Renal cortex interstitium (tissue), 11 donors: ENCODE results near the gene TNFSF12. TPM values are rescaled to one million over a fixed set of nuclear protein-coding genes. Genes with fewer than 3 reads are reported as not detected.

ENCODE experiments used
- DNase-seq, 11 donors: peaks; one replicate each; pipeline ENCODE4 v3.0.0-alpha.2; 2013; ENCODE audit warnings: low read depth in 9 of 11, low spot score in 4 of 11; ENCODE audit errors: extremely low read depth in 1 of 11
- polyA plus RNA-seq, 3 donors: library from polyadenylated mRNA; unstranded; fragments of 120-200 nt; gene quantifications; one replicate each; pipeline ENCODE4 v1.2.1, GENCODE V29; 2013; ENCODE audit not compliant: insufficient read length in 3 of 3

Gene TNFSF12
- polyA plus RNA-seq, 3 donors, result 19.0 to 26.6 (median 26.6) TPM

DNA sequence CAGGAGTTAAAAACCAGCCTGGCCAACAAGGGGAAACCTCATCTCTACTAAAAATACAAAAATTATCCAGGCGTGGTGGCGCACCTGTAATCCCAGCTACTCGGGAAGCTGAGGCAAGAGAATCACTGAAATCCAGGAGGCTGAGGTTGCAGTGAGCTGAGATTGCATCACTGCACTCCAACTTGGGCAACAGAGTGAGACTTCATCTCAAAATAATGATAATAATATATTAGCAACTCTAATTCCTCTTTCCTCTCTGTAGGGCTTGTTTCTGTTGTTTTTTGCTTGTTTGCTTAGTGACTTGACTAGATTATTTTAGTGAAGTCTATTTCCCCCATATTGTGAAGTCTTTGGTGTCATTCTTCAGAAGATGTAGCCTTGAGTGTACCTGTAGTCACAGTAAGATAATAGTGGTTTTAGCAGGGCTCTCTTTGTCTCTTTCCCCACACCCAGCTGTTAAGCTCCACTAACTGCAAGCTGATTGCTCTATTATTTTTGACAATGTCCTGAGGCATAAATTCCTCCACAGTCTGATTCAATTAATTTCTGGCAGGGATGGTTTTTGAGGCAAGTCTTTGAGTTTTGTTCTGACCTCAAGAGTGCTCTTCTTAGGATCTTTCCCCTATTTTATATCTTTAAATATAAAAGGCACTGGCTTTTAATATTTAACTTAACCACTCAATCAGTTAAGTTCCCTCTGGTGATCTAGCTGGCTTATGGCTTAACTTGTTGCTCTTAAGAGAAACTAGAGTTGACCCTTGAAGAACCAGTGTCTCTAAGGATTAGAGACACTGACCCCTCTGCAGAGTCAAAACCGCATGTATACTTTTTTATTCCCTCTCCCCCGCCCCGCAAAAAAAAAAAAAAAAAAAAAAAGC is 18.6 kb upstream of the TNFSF12 start:
- DNase-seq, result no peak

DNA sequence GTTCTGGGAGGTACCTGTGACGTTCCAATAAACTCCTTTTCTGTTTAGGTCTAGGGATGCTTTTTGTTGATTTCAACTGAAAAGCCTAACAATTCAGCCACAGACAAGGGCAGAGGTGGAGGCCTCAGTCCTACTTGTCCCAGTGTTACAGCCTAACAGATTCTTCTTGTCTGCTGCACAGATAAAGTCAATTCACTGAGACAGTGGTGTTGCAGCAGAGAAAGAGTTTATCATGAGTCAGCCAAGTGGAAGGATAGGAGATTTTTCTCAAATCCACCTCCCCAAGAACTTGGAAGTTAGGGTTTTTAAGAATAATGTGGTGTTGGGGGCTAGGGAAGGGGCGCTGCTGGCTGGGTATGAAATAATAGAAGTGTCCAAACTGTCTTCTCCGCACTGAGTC is 10.8 kb upstream of the TNFSF12 start:
- DNase-seq, result no peak

DNA sequence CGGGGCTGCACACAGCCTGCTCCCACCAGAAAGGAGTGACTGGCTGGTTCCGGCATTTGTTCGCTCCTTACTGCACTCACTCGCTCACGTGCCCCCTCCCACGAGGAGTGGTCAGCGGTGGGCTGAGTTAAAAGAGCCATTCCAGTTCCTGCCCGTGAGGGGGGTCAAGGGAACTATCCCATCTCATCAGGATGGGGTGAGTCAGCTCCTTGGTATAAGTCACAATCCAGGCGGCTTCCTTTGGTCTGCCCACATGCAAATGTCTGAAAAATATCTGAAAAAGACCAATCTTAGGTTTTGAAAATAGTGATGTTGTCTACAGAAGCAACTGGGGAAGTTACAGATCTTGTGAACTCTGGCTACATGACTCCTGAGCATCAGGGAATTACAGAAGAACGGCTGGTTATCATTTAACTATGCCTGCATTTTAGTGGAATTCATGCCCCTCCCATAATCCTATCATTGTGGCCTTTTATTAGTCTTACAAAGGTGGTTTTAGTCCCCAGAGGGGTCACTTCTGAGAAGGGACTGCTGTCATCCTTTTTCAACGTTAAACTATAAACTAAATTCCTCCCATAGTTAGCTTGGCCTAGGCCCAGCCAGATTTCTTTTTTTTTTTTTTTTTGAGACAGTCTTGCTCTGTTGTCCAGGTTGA is 9.8 kb upstream of the TNFSF12 start:
- DNase-seq, result no peak

DNA sequence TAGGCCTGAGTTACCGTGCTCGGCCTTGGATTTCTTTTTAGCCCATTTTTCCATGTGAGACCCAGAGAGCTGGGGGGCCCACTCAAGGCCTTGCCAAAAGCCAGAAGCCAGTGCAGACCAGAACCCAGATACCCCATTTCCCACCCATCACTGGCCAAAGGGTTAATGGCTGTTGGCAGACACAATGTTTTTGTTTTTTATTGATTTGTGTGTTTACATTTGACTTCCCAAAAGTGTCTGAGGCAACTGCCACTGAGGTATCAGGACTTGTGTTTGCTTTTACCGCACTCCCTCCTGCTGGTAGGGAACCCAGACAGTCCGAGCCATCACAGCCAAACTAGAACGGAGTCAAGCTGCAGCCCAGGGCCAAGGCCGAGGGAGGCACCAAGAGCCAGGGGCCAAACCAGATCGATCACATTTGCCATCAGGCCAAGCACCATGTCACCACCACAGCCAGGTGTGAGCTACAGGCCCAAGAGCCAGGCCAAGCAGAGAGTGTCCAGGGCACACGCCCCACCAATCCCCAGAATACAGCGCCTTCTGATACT is 7.7 kb upstream of the TNFSF12 start:
- no peak for DNase-seq

DNA sequence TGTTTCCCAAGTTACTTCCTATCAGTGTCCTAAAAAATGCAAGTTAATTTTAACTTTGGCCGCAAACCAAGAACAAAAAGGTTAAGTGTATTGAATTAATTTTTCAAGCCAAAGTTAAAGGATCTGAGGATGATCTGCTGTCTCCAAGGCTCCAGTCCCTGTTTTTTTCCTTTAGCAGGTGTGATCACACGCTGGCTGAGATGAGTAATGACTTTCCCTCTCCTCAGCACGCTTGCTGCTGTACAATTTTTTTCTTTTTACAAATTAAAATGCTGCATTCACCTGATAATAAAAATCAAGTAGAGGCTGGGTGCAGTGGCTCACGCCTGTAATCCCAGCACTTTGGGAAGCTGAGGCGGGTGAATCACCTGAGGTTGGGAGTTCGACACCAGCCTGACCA is 3.9 kb upstream of the TNFSF12 start:
- no peak for DNase-seq

DNA sequence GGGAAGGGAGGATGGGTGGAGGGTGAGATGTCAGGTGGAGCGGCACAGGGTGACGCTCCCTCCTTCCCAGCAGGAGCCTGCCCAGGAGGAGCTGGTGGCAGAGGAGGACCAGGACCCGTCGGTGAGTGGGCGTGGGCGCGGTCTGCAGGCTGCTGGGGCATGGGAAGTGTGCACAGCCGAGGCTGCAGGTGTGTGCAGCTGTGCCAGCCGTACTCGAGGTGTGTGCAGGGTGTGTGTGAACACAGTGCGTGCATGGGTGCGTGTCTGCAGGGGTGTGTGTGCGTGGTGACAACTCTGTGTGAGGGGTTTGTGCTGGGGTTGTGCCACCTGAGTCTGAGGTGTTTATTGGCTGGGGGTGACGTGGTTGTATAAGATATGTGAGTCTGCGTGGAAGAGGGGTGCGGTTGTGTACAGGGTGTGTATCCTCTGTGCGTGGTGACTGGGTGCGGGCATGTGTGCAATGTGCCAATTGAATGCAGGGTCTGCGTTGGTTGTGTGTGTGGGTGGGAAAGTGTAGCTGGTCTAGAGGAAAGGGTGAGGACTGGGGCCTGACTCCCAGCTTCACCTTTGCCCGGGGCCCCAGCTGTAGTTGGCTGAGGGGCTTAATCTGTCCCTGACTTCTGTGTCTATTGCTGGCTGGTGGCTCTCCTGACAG is 670 bp downstream of the TNFSF12 start:
- DNase-seq, result no peak

DNA sequence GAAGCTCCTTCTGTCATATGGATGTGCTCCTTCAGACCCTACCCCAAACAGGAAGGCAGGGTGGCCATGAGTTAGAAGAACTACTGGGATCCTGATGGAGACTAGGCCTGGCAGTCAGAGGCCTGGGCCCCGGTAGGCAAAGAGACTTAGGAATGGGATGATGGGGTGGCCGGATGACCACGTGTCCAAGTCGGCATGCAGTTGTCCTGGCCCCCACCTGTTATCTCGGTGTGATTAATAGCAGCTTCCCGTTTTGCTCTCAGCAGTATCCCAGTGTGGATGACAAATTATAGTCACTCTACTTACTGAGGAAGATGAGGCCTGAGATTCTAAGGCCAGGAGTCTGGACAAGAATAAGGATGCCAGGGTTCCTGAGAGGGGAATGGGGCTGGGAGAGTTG is 1.5 kb downstream of the TNFSF12 start:
- DNase-seq, result no peak

DNA sequence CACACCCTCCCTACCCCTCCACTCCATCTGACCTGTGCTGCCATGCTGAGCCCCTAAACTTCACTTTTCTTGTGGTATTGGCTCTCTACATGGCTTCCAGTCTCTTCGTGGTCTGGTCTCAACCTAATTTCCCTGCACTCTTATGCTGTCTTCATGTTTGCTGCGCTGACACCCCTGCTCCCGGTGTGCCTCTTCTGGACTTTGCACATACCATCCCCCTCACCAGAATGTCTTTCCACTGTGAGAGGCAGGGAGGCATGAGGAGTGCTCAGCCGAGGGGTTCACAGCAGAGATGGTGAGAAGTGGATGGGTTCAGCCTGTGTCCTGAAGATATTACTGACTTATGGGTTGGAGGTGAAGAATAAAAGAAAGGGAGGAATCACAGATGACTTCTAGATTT is 2.5 kb downstream of the TNFSF12 start:
- DNase-seq, result no peak

DNA sequence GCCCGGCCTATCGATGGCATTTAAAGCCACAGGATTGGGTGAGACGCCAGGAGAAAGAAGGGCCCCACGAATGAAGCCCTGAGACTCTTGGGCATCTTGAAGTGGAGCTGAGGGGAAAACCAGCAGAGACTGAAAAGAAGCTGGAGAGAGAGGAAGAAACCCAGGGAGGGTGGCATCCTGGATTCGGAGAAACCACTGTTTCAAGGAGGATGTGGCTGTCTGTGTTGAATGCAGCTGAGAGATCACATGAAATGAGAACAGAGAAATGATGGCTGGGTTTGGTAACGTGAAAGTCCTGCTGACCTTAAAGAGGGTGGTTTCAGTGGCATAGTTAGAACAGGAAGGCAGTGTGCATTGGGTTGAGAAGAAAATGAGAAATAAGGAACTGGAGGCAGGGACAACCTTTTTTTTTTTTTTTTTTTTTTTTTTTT is 3.8 kb downstream of the TNFSF12 start:
- no peak for DNase-seq

DNA sequence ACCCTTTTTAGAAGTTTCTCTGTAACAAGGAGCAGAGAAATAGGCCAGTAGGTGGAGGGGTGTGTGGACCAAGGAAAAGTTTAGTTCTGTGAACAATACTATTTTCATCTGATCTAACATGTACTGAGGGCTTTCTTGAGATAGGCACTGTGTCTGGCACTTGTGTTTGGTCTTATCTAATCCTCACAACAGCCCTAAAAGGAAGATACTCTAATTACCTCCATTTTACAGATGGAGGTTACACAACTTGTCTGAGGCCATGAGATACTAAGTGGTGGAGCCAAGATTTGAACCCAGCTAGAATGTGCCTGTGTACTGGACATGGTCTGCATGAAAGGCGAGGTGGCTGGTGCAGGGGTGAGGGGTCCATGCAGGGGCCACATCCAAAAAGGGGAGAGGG is 4.5 kb downstream of the TNFSF12 start:
- DNase-seq, result no peak

DNA sequence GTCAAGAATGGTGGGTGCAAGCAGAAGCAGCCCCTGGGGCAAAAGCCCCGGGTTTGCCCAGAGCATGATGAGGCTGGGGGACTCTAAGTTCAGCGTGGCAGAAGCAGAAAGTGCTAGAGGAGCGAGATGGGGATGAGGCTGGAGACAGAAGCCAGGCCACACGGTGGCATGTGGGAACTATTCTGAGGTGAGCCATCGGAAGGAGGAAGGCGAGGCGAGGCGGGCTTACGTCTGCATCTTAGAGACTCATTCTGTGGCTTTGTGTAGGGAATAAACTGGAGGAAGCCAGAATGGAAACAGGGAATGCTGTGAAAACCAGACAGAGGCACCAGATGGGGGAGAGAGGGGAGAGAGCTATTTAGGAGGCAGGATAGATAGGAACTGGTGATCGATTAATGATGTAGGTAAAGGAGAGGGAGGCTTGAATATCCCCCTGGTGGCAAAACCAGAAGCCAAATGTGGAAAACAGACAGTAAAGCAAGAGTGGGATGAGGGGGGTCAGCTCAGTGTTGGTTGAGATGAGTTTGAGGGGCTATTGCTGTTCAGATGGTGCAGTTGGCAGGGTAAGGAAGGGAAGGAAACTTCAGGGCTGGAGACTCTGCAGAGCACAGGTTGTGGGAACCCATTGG is 6.6 kb downstream of the TNFSF12 start:
- no peak for DNase-seq

DNA sequence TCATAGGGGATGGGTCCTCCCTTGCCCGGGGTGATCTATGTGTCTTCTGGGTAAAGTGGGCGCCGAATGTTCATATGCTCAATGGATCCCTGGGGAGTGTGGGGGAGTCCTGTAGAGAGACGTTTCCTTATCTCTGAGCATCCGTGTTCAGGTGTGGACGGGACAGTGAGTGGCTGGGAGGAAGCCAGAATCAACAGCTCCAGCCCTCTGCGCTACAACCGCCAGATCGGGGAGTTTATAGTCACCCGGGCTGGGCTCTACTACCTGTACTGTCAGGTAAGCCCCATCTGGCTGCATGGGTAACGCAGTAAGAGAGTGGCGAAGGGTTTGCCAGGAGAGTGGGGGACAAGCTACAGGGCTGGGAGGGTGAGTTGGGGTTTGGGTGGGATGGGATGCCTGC is 7.8 kb downstream of the TNFSF12 start:
- no peak for DNase-seq

DNA sequence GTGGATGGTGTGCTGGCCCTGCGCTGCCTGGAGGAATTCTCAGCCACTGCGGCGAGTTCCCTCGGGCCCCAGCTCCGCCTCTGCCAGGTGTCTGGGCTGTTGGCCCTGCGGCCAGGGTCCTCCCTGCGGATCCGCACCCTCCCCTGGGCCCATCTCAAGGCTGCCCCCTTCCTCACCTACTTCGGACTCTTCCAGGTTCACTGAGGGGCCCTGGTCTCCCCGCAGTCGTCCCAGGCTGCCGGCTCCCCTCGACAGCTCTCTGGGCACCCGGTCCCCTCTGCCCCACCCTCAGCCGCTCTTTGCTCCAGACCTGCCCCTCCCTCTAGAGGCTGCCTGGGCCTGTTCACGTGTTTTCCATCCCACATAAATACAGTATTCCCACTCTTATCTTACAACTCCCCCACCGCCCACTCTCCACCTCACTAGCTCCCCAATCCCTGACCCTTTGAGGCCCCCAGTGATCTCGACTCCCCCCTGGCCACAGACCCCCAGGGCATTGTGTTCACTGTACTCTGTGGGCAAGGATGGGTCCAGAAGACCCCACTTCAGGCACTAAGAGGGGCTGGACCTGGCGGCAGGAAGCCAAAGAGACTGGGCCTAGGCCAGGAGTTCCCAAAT is 8.4 kb downstream of the TNFSF12 start:
- no peak for DNase-seq

DNA sequence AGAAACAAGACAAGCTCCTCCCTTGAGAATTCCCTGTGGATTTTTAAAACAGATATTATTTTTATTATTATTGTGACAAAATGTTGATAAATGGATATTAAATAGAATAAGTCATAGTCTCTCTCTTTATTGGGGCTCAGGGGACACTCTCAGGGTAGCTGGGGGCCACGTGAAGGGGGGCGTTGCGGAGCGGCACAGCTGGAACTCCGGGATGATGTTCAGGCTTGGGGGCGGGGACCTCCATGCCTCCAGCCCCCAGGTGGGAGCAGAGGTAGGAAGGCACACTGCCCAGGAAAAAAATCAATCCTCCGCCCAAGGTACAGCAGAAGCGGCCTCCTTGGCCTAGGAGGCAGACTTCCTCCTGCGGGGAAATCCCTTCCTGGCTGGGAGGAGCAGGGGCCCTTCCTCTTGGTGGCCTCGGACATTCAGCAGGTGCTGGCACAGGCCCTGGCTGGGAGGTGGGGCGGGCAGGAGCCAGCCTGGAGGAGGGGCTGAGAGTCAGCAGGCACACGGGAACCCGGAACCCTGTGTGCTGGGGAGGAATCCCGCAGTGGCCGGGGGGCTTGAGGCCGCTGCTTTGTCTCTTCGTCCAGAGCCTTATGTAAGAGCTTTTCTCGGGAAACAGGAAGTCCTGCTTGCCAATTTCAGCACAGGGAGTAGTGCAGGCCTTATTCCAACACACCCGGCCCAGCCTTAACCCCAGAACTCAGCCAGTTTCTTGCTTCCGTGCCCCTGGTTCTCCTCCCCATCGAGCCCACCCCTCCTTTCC is 9.1 kb downstream of the TNFSF12 start:
- DNase-seq, result peak in 6 of 11 donors; percentile 51 to 75 (median 64)

DNA sequence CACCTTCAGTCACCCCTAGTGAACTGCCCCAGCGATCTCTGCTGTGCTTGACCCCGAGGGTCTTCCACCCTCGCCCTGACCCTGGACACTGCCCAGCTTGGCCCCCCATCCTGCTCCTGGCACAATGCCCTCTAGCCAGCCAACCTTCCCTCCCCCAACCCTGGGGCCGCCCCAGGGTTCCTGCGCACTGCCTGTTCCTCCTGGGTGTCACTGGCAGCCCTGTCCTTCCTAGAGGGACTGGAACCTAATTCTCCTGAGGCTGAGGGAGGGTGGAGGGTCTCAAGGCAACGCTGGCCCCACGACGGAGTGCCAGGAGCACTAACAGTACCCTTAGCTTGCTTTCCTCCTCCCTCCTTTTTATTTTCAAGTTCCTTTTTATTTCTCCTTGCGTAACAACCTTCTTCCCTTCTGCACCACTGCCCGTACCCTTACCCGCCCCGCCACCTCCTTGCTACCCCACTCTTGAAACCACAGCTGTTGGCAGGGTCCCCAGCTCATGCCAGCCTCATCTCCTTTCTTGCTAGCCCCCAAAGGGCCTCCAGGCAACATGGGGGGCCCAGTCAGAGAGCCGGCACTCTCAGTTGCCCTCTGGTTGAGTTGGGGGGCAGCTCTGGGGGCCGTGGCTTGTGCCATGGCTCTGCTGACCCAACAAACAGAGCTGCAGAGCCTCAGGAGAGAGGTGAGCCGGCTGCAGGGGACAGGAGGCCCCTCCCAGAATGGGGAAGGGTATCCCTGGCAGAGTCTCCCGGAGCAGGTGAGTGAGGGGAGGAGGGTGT is 9.9 kb downstream of the TNFSF12 start, which contains the start of gene TNFSF13:
Gene TNFSF13 (plus strand): TSS at position 207 of the 776 bp plus-strand sequence. CDS start 290 bp downstream, at position 497.
- DNase-seq, result no peak

DNA sequence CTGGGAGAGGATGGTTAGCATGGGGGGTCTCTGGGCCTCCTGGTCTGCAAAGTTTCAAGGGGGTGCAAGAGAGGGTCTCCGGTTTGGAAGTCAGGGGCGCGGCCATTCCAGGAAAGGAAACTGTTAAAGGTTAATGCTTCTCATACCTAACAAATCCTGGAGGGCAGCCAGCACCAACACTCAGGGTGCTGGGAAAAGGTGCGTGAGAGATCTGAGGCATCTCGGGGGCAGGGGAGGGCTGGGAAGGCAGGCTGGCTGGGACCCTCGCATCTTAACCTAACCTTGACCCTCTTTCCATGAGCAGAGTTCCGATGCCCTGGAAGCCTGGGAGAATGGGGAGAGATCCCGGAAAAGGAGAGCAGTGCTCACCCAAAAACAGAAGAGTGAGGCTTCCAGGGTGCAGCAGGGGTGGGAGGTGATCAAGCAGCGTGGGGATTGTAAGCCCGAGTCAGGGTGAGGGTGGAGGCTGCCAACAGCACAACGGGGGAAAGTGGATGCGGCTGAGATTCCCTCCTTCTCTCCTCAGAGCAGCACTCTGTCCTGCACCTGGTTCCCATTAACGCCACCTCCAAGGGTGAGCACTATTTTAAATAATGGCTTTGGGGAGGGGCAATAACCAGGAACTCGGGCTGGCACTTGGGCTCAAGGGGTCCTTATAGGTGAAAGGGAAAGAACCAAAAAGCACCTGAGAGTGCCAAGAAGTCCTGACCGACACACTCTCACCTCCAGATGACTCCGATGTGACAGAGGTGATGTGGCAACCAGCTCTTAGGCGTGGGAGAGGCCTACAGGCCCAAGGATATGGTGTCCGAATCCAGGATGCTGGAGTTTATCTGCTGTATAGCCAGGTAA is 10.7 kb downstream of the TNFSF12 start:
- no peak for DNase-seq
